RWPE2 (cell line): ENCODE results near the gene PCDH15.
"Not testable (repeated sequence)": the region's sequence is repeated elsewhere in the genome, so short reads cannot be mapped to it uniquely, and the experiment has no call there.

Experiments
- ATAC-seq: fragments of 200-7000 bp; cut with Tn5 transposase; 3 replicates; pipeline ENCODE4 v1.9.1; 2021; ENCODE audit warnings: low read depth
- DNase-seq: peaks from one replicate; pipeline ENCODE4 v3.0.0-alpha.2; 2020; ENCODE audit warnings: low spot score
- H3K27ac ChIP-seq: fragments of 450-650 bp; 2 replicates; pipeline ENCODE4 v1.5.1; 2017; ENCODE audit warnings: mild to moderate bottlenecking; ENCODE audit not compliant: poor library complexity, severe bottlenecking
- H3K27me3 ChIP-seq: fragments of 250-450 bp; sonication (Bioruptor Pico); 2 replicates; pipeline ENCODE4 v1.5.1; 2021; ENCODE audit warnings: mild to moderate bottlenecking, moderate library complexity; ENCODE audit not compliant: insufficient read depth, poor library complexity, severe bottlenecking
- H3K36me3 ChIP-seq: fragments of 250-450 bp; sonication (Bioruptor Pico); 2 replicates; pipeline ENCODE4 v1.5.1; 2020; ENCODE audit warnings: low read depth, mild to moderate bottlenecking, moderate library complexity
- H3K4me1 ChIP-seq: fragments of 250-450 bp; sonication (Bioruptor Pico); 2 replicates; pipeline ENCODE4 v1.5.1; 2021; ENCODE audit warnings: mild to moderate bottlenecking, moderate library complexity; ENCODE audit not compliant: insufficient read depth, poor library complexity, severe bottlenecking
- H3K4me3 ChIP-seq: fragments of 250-450 bp; sonication (Bioruptor Pico); 2 replicates; pipeline ENCODE4 v1.5.1; 2021; ENCODE audit warnings: mild to moderate bottlenecking, moderate library complexity; ENCODE audit not compliant: severe bottlenecking
- H3K9me3 ChIP-seq: fragments of 250-450 bp; sonication (Bioruptor Pico); 2 replicates; pipeline ENCODE4 v1.5.1; 2021; ENCODE audit warnings: mild to moderate bottlenecking, moderate library complexity; ENCODE audit not compliant: severe bottlenecking
- CTCF ChIP-seq: fragments of 450-650 bp; IDR thresholded peaks from one replicate; pipeline ENCODE4 v1.5.1; 2017; ENCODE audit warnings: mild to moderate bottlenecking, moderate library complexity; ENCODE audit not compliant: poor library complexity, severe bottlenecking

Gene PCDH15

GRCh38 chr10:54396031-54396430 lies 405.0 kb downstream of the PCDH15 start:
- Histone ChIP-seq H3K9me3 (no peaks in the 10 kb centered on the region), H3K27me3 (no peaks in the 10 kb centered on the region), H3K4me3 (no peak overlapping the region), H3K36me3 (no peaks in the 10 kb centered on the region), H3K4me1 (no peaks in the 10 kb centered on the region), H3K27ac (no peak overlapping the region)
- ATAC-seq (no peak), DNase-seq (no peak)
- TF ChIP-seq CTCF: no peak

GRCh38 chr10:54394598-54394997 lies 406.4 kb downstream of the PCDH15 start:
- not testable (repeated sequence) for ATAC-seq, H3K4me3 ChIP-seq, H3K9me3 ChIP-seq, H3K27ac ChIP-seq, H3K27me3 ChIP-seq, DNase-seq, H3K4me1 ChIP-seq, H3K36me3 ChIP-seq

- ATAC-seq: no peak
- H3K4me1 ChIP-seq: no peaks in the 10 kb centered on the region
- no peaks in the 10 kb centered on the region for H3K9me3 ChIP-seq
- no peak for DNase-seq
- no peaks in the 10 kb centered on the region for H3K27me3 ChIP-seq
- no peaks in the 10 kb centered on the region for H3K36me3 ChIP-seq
- TF ChIP-seq CTCF: no peak
- H3K4me3 ChIP-seq: no peak overlapping the region
- H3K27ac ChIP-seq: no peak overlapping the region
Measured at GRCh38 chr10:54372179-54372578, 428.9 kb downstream of the PCDH15 start.

- H3K36me3 ChIP-seq: no peaks in the 10 kb centered on the region
- H3K4me3 ChIP-seq: no peak overlapping the region
- DNase-seq (no peak), ATAC-seq (no peak)
- TF ChIP-seq CTCF: no peak
- H3K27ac ChIP-seq: no peak overlapping the region
- H3K9me3 ChIP-seq: no peaks in the 10 kb centered on the region
- H3K27me3 ChIP-seq: no peaks in the 10 kb centered on the region
- no peaks in the 10 kb centered on the region for H3K4me1 ChIP-seq
Measured at GRCh38 chr10:54368984-54369383, 432.0 kb downstream of the PCDH15 start.

- no peak overlapping the region for H3K27ac ChIP-seq
- no peak overlapping the region for H3K4me3 ChIP-seq
- ATAC-seq (no peak), DNase-seq (no peak)
- no peaks in the 10 kb centered on the region for H3K27me3 ChIP-seq
- H3K4me1 ChIP-seq: no peaks in the 10 kb centered on the region
- no peaks in the 10 kb centered on the region for H3K36me3 ChIP-seq
- no peak for TF ChIP-seq CTCF
- H3K9me3 ChIP-seq: no peaks in the 10 kb centered on the region
Measured at GRCh38 chr10:54363390-54363789, 437.6 kb downstream of the PCDH15 start.
